ENCODE results near the gene SETBP1. TPM values are rescaled to one million over a fixed set of nuclear protein-coding genes. Genes with fewer than 3 reads are reported as not detected.

The SETBP1 gene
- polyA plus RNA-seq, 1 experiment, result 2.9 TPM

GRCh38 chr18:44835703-44836102, 155.0 kb downstream of the SETBP1 start:
- no peak for DNase-seq (ENCODE audit: low read depth)
- ChIA-PET POLR2A (no interaction called here), CTCF (no interaction called here)
- TF ChIP-seq CTCF (IDR thresholded peaks at IDR 0.05; ENCODE audit: insufficient read depth, low read depth, low read length), result no peak
- Histone ChIP-seq H3K36me3 (ENCODE audit: control insufficient read depth, insufficient read depth, low read length) (no peaks in the 10 kb centered on the region), H3K27me3 (ENCODE audit: control insufficient read depth, insufficient read depth, low read length) (no peaks in the 10 kb centered on the region), H3K4me3 (ENCODE audit: low read depth, low read length) (no peak overlapping the region)

- ChIA-PET CTCF (no interaction called here), POLR2A (no interaction called here)
- TF ChIP-seq CTCF (IDR thresholded peaks at IDR 0.05; ENCODE audit: insufficient read depth, low read depth, low read length), result no peak
These were observed 155.6 kb downstream of the SETBP1 start for GRCh38 chr18:44836263-44836662.

GRCh38 chr18:44837482-44838180, 156.9 kb downstream of the SETBP1 start:
- ChIA-PET CTCF (interaction anchor here (0.8 kb wide), 1 partner anchor 10 kb away, joined by 3 read pairs; no protein-coding TSS in a partner anchor), POLR2A (no interaction called here)
- Histone ChIP-seq H3K4me3 (ENCODE audit: low read depth, low read length) (no peak overlapping the region), H3K27me3 (ENCODE audit: control insufficient read depth, insufficient read depth, low read length) (no peaks in the 10 kb centered on the region; the same call in 1 of the 2 replicates), H3K36me3 (ENCODE audit: control insufficient read depth, insufficient read depth, low read length) (no peaks in the 10 kb centered on the region)
- no peak for TF ChIP-seq CTCF (IDR thresholded peaks at IDR 0.05; ENCODE audit: insufficient read depth, low read depth, low read length)
- no peak for DNase-seq (ENCODE audit: low read depth)

More at GRCh38 chr18:44836263-44836662, 155.6 kb downstream of the SETBP1 start:
- Histone ChIP-seq H3K4me3 (ENCODE audit: low read depth, low read length) (no peak overlapping the region), H3K36me3 (ENCODE audit: control insufficient read depth, insufficient read depth, low read length) (no peaks in the 10 kb centered on the region), H3K27me3 (ENCODE audit: control insufficient read depth, insufficient read depth, low read length) (no peaks in the 10 kb centered on the region)
- no peak for DNase-seq (ENCODE audit: low read depth)

- Histone ChIP-seq H3K27me3 (ENCODE audit: control insufficient read depth, insufficient read depth, low read length) (no peaks in the 10 kb centered on the region; the same call in 1 of the 2 replicates), H3K36me3 (ENCODE audit: control insufficient read depth, insufficient read depth, low read length) (no peaks in the 10 kb centered on the region), H3K4me3 (ENCODE audit: low read depth, low read length) (no peak overlapping the region)
- TF ChIP-seq CTCF (IDR thresholded peaks at IDR 0.05; ENCODE audit: insufficient read depth, low read depth, low read length), result no peak
- CTCF ChIA-PET, result no interaction called here
- POLR2A ChIA-PET, result no interaction called here
- no peak for DNase-seq (ENCODE audit: low read depth)
These were observed 158.4 kb downstream of the SETBP1 start for GRCh38 chr18:44838971-44839666.

- POLR2A ChIA-PET, result no interaction called here
- Histone ChIP-seq H3K36me3 (ENCODE audit: control insufficient read depth, insufficient read depth, low read length) (no peaks in the 10 kb centered on the region), H3K4me3 (ENCODE audit: low read depth, low read length) (no peak overlapping the region), H3K27me3 (ENCODE audit: control insufficient read depth, insufficient read depth, low read length) (no peaks in the 10 kb centered on the region; the same call in 1 of the 2 replicates)
- CTCF ChIA-PET, result interaction anchor here (1.3 to 2.0 kb wide), 2 partner anchors 11 to 12 kb away, joined by 3 to 6 read pairs; no protein-coding TSS in a partner anchor
- DNase-seq (ENCODE audit: low read depth), result no peak
- TF ChIP-seq CTCF (IDR thresholded peaks at IDR 0.05; ENCODE audit: insufficient read depth, low read depth, low read length), result no peak
These were observed 159.5 kb downstream of the SETBP1 start for GRCh38 chr18:44840058-44840790.

Measured in BJ (cell line).